GM19467 (cell line): ENCODE measurements around the gene HLA-E.

ENCODE experiments used
- ATAC-seq: cut with Tn5 transposase; IDR thresholded peaks from one replicate; pipeline ENCODE4 v1.9.1; 2021; ENCODE audit warnings: mild to moderate bottlenecking, moderate library complexity; ENCODE audit not compliant: unreplicated experiment

The HLA-E gene

GRCh38 chr6:30533460-30534294 is 44.4 kb downstream of the HLA-E start:
- ATAC-seq = no peak

GRCh38 chr6:30537931-30538330 is 48.6 kb downstream of the HLA-E start:
- ATAC-seq = no peak

GRCh38 chr6:30541515-30542403 is 52.5 kb downstream of the HLA-E start:
- no peak for ATAC-seq

GRCh38 chr6:30542404-30542725 is 53.1 kb downstream of the HLA-E start:
- no peak for ATAC-seq

- ATAC-seq = no peak
Observed at GRCh38 chr6:30542915-30543314, 53.6 kb downstream of the HLA-E start.
